ENCODE measurements around the gene KRTAP5-11.
"Not testable (repeated sequence)": the region's sequence is repeated elsewhere in the genome, so short reads cannot be mapped to it uniquely, and the experiment has no call there.

KRTAP5-11 gene

GRCh38 chr11:71544525-71545214 lies 38.0 kb downstream of the KRTAP5-11 start:
- in situ Hi-C loops (cut with HindIII; ENCODE audit: low pct_ligation_motif_present, low sequenced_read_pairs): no loop called here
- no peak for DNase-seq
- TF ChIP-seq CTCF (IDR thresholded peaks at IDR 0.05; ENCODE audit: low read depth, low read length, missing control alignments): no peak
- H3K36me3 ChIP-seq (replicated peaks): no peaks in the 10 kb centered on the region
- H3K27me3 ChIP-seq (replicated peaks): no peaks in the 10 kb centered on the region
- H3K4me3 ChIP-seq (ENCODE audit: low read depth, low read length): no peak overlapping the region
- H3K27ac ChIP-seq: no peak overlapping the region

- no peak for DNase-seq
- in situ Hi-C loops (cut with HindIII; ENCODE audit: low pct_ligation_motif_present, low sequenced_read_pairs): no loop called here
- no peaks in the 10 kb centered on the region for H3K27me3 ChIP-seq (replicated peaks)
- H3K4me3 ChIP-seq (ENCODE audit: low read depth, low read length): no peak overlapping the region
- H3K27ac ChIP-seq: no peak overlapping the region
- TF ChIP-seq CTCF (IDR thresholded peaks at IDR 0.05; ENCODE audit: low read depth, low read length, missing control alignments): no peak
- H3K36me3 ChIP-seq (replicated peaks): no peaks in the 10 kb centered on the region
These were observed 38.8 kb downstream of the KRTAP5-11 start for GRCh38 chr11:71543866-71544265.

- no peaks in the 10 kb centered on the region for H3K27me3 ChIP-seq (replicated peaks)
- in situ Hi-C loops (cut with HindIII; ENCODE audit: low pct_ligation_motif_present, low sequenced_read_pairs): no loop called here
- no peak overlapping the region for H3K27ac ChIP-seq
- no peak for DNase-seq
- H3K36me3 ChIP-seq (replicated peaks): no peaks in the 10 kb centered on the region
- H3K4me3 ChIP-seq (ENCODE audit: low read depth, low read length): no peak overlapping the region
- no peak for TF ChIP-seq CTCF (IDR thresholded peaks at IDR 0.05; ENCODE audit: low read depth, low read length, missing control alignments)
These were observed 39.5 kb downstream of the KRTAP5-11 start for GRCh38 chr11:71542879-71543777.

GRCh38 chr11:71542382-71542781 lies 40.3 kb downstream of the KRTAP5-11 start:
- DNase-seq: no peak
- H3K36me3 ChIP-seq (replicated peaks): no peaks in the 10 kb centered on the region
- in situ Hi-C loops (cut with HindIII; ENCODE audit: low pct_ligation_motif_present, low sequenced_read_pairs): no loop called here
- H3K27me3 ChIP-seq (replicated peaks): no peaks in the 10 kb centered on the region
- H3K27ac ChIP-seq: no peak overlapping the region
- no peak overlapping the region for H3K4me3 ChIP-seq (ENCODE audit: low read depth, low read length)
- no peak for TF ChIP-seq CTCF (IDR thresholded peaks at IDR 0.05; ENCODE audit: low read depth, low read length, missing control alignments)

- DNase-seq; H3K27me3 ChIP-seq (replicated peaks); H3K4me3 ChIP-seq (ENCODE audit: low read depth, low read length); in situ Hi-C loops (cut with HindIII; ENCODE audit: low pct_ligation_motif_present, low sequenced_read_pairs); H3K36me3 ChIP-seq (replicated peaks); H3K27ac ChIP-seq: not testable (repeated sequence)
These were observed 42.0 kb downstream of the KRTAP5-11 start for GRCh38 chr11:71540521-71541304.

GRCh38 chr11:71539971-71540370 lies 42.7 kb downstream of the KRTAP5-11 start:
- H3K4me3 ChIP-seq (ENCODE audit: low read depth, low read length); H3K36me3 ChIP-seq (replicated peaks); in situ Hi-C loops (cut with HindIII; ENCODE audit: low pct_ligation_motif_present, low sequenced_read_pairs); H3K27me3 ChIP-seq (replicated peaks); H3K27ac ChIP-seq; DNase-seq: not testable (repeated sequence)
